Stimulated activated CD8-positive, alpha-beta memory T cell treated with anti-CD3 and anti-CD28 coated beads, Interleukin-15, amount 100 ng/mL, for 24 hours (primary cell): Measurements from ENCODE around the gene TMEM161A.
"Not testable (repeated sequence)": the region's sequence is repeated elsewhere in the genome, so short reads cannot be mapped to it uniquely, and the experiment has no call there.

Experiments used
- DNase-seq: peaks from one replicate; pipeline ENCODE4 v3.0.0-alpha.2; 2020; ENCODE audit warnings: low read depth

The TMEM161A gene

GRCh38 chr19:19138109-19138981, at the start of gene TMEM161A:
Gene TMEM161A (minus strand): TSS chr19:19138478. CDS start chr19:19138428, 50 bp downstream.
- peak; percentile 87 for DNase-seq

- no peak for DNase-seq
Measured at GRCh38 chr19:19186742-19187141, 48.5 kb upstream of the TMEM161A start.

GRCh38 chr19:19185853-19186740, 47.8 kb upstream of the TMEM161A start:
- DNase-seq = peak; percentile 34

- no peak for DNase-seq
Measured at GRCh38 chr19:19181488-19181998, 43.3 kb upstream of the TMEM161A start.

- no peak for DNase-seq
Measured at GRCh38 chr19:19179548-19180441, 41.5 kb upstream of the TMEM161A start.

GRCh38 chr19:19176950-19177349, 38.7 kb upstream of the TMEM161A start:
- no peak for DNase-seq

GRCh38 chr19:19173243-19173642, 35.0 kb upstream of the TMEM161A start:
- DNase-seq = not testable (repeated sequence)

- no peak for DNase-seq
Measured at GRCh38 chr19:19171821-19172532, 33.7 kb upstream of the TMEM161A start.

- no peak for DNase-seq
Measured at GRCh38 chr19:19170873-19171672, 32.8 kb upstream of the TMEM161A start.

- peak; percentile 43 for DNase-seq
Measured at GRCh38 chr19:19170053-19170872, 32.0 kb upstream of the TMEM161A start, which contains the start of gene MEF2B. Gene MEF2B (minus strand): TSS chr19:19170263. CDS start chr19:19150735, 19,528 bp downstream.

- DNase-seq = no peak
Measured at GRCh38 chr19:19169236-19170052, 31.2 kb upstream of the TMEM161A start.

- DNase-seq = no peak
Measured at GRCh38 chr19:19167612-19168011, 29.3 kb upstream of the TMEM161A start.

- DNase-seq = no peak
Measured at GRCh38 chr19:19165396-19165795, 27.1 kb upstream of the TMEM161A start.

GRCh38 chr19:19162495-19162894, 24.2 kb upstream of the TMEM161A start:
- no peak for DNase-seq

GRCh38 chr19:19160461-19161035, 22.3 kb upstream of the TMEM161A start:
- no peak for DNase-seq

GRCh38 chr19:19159534-19159933, 21.3 kb upstream of the TMEM161A start:
- no peak for DNase-seq

GRCh38 chr19:19157808-19158207, 19.5 kb upstream of the TMEM161A start:
- DNase-seq = no peak
